HG02938 (cell line): ENCODE measurements around the gene KRABD2.
"Not testable (repeated sequence)": the region's sequence is repeated elsewhere in the genome, so short reads cannot be mapped to it uniquely, and the experiment has no call there.

Experiments used
- ATAC-seq: cut with Tn5 transposase; IDR thresholded peaks from one replicate; pipeline ENCODE4 v1.9.1; 2021; ENCODE audit warnings: mild to moderate bottlenecking, moderate library complexity; ENCODE audit not compliant: unreplicated experiment

KRABD2 gene

GRCh38 chr17:8365143-8365542, 11.4 kb downstream of the KRABD2 start:
- no peak for ATAC-seq

GRCh38 chr17:8362651-8363332, 13.7 kb downstream of the KRABD2 start:
- no peak for ATAC-seq

- no peak for ATAC-seq
Observed at GRCh38 chr17:8360751-8361150, 15.8 kb downstream of the KRABD2 start.

- no peak for ATAC-seq
Observed at GRCh38 chr17:8360260-8360659, 16.2 kb downstream of the KRABD2 start.

GRCh38 chr17:8359769-8360168, 16.7 kb downstream of the KRABD2 start:
- ATAC-seq: no peak

- ATAC-seq: no peak
Observed at GRCh38 chr17:8357910-8358309, 18.6 kb downstream of the KRABD2 start.

GRCh38 chr17:8354236-8354635, 22.3 kb downstream of the KRABD2 start:
- no peak for ATAC-seq

- no peak for ATAC-seq
Observed at GRCh38 chr17:8353736-8354135, 22.8 kb downstream of the KRABD2 start.

- ATAC-seq: no peak
Observed at GRCh38 chr17:8350339-8350738, 26.2 kb downstream of the KRABD2 start.

GRCh38 chr17:8347001-8347400, 29.5 kb downstream of the KRABD2 start:
- ATAC-seq: not testable (repeated sequence)

- ATAC-seq: no peak
Observed at GRCh38 chr17:8345951-8346665, 30.4 kb downstream of the KRABD2 start.

GRCh38 chr17:8345052-8345690, 31.3 kb downstream of the KRABD2 start:
- no peak for ATAC-seq

- ATAC-seq: no peak
Observed at GRCh38 chr17:8341456-8341855, 35.0 kb downstream of the KRABD2 start.

- ATAC-seq: no peak
Observed at GRCh38 chr17:8339540-8339939, 37.0 kb downstream of the KRABD2 start, which contains the start of gene ODF4. TSS of gene ODF4 (plus strand) at chr17:8339840. CDS start at chr17:8340052, 212 bp downstream.

- no peak for ATAC-seq
Observed at GRCh38 chr17:8338753-8339140, 37.8 kb downstream of the KRABD2 start.

- ATAC-seq: no peak
Observed at GRCh38 chr17:8337802-8338752, 38.4 kb downstream of the KRABD2 start.

GRCh38 chr17:8333281-8333680, 43.2 kb downstream of the KRABD2 start:
- ATAC-seq: no peak

GRCh38 chr17:8332688-8333087, 43.8 kb downstream of the KRABD2 start:
- no peak for ATAC-seq

- ATAC-seq: no peak
Observed at GRCh38 chr17:8332128-8332527, 44.4 kb downstream of the KRABD2 start.

- ATAC-seq: no peak
Observed at GRCh38 chr17:8327303-8327649, 49.2 kb downstream of the KRABD2 start.
